HEK293 (cell line): ENCODE data around the gene GNLY.

Source experiments
- CTCF ChIA-PET: fragments of 350-600 bp; formaldehyde crosslinking; extraction: SDS; loops from one replicate; lab custom pipeline; 2021; ENCODE audit warnings: antibody characterized with exemption; lab: Yijun Ruan, JAX
- POLR2A ChIA-PET: fragments of 300-600 bp; formaldehyde crosslinking; extraction: SDS; loops from one replicate; lab custom pipeline; 2020; ENCODE audit warnings: antibody characterized with exemption, inconsistent platforms; lab: Yijun Ruan, JAX
- H3K27ac ChIP-seq: fragments of 200-500 bp; sonication (Bioruptor generic); 2 replicates; pipeline ENCODE4 v1.5.1; 2014; ENCODE audit warnings: low read depth, low read length, control low read depth, inconsistent platforms; ENCODE audit errors: extremely low read depth
- H3K36me3 ChIP-seq, 2 experiments: fragments of 200-500 bp in 1 of 2; sonication (Bioruptor generic) in 1 of 2; 1 replicate in 1 of 2; 2 replicates in 1 of 2; pipeline ENCODE4 v1.5.1; 2014 to 2017; ENCODE audit warnings: inconsistent platforms in 2 of 2, low read length in 2 of 2; ENCODE audit not compliant: control insufficient read depth in 2 of 2, insufficient read depth in 1 of 2
- H3K4me1 ChIP-seq: fragments of 200-500 bp; sonication (Bioruptor generic); 2 replicates; pipeline ENCODE4 v1.5.1; 2014; ENCODE audit warnings: mild to moderate bottlenecking, low read length, inconsistent platforms; ENCODE audit not compliant: control insufficient read depth, insufficient read depth
- H3K4me3 ChIP-seq: 2 replicates; pipeline ENCODE4 v1.5.1; 2011; ENCODE audit warnings: low read depth, mild to moderate bottlenecking, control low read depth, low read length, moderate library complexity
- H3K9me3 ChIP-seq: fragments of 200-500 bp; sonication (Bioruptor generic); 2 replicates; pipeline ENCODE4 v1.5.1; 2014; ENCODE audit warnings: low read depth, low read length, inconsistent platforms; ENCODE audit not compliant: control insufficient read depth, insufficient read depth
- BCL11B ChIP-seq: fragments of 450-650 bp; formaldehyde crosslinking; IDR thresholded peaks from 2 replicates; pipeline ENCODE4 v1.5.1; 2016; ENCODE audit warnings: low read depth, missing biosample characterization, missing genetic modification characterization
- HOXD13 ChIP-seq: sonication (generic); formaldehyde crosslinking; IDR thresholded peaks from 2 replicates; pipeline ENCODE4 v1.8.0; 2022; ENCODE audit warnings: missing genetic modification reagents, borderline replicate concordance
- SCRT2 ChIP-seq: fragments of 450-650 bp; formaldehyde crosslinking; IDR thresholded peaks from 2 replicates; pipeline ENCODE4 v1.5.1; 2016; ENCODE audit warnings: missing biosample characterization, missing genetic modification characterization
- ZBTB8A ChIP-seq: fragments of 450-650 bp; formaldehyde crosslinking; IDR thresholded peaks from 2 replicates; pipeline ENCODE4 v1.5.1; 2016; ENCODE audit warnings: missing biosample characterization, missing genetic modification characterization
- ZFP3 ChIP-seq: fragments of 450-650 bp; formaldehyde crosslinking; IDR thresholded peaks from 2 replicates; pipeline ENCODE4 v1.5.1; 2016; ENCODE audit warnings: low read depth, missing biosample characterization, missing genetic modification characterization
- ZNF146 ChIP-seq: fragments of 450-650 bp; formaldehyde crosslinking; IDR thresholded peaks from 2 replicates; pipeline ENCODE4 v1.5.1; 2016; ENCODE audit warnings: missing biosample characterization, missing genetic modification characterization
- ZNF174 ChIP-seq: fragments of 450-650 bp; formaldehyde crosslinking; IDR thresholded peaks from 2 replicates; pipeline ENCODE4 v1.5.0; 2017; ENCODE audit warnings: missing biosample characterization, mild to moderate bottlenecking, missing genetic modification characterization
- ZNF214 ChIP-seq: fragments of 450-650 bp; formaldehyde crosslinking; IDR thresholded peaks from 2 replicates; pipeline ENCODE4 v1.5.1; 2017; ENCODE audit warnings: missing biosample characterization, mild to moderate bottlenecking, missing genetic modification characterization, borderline replicate concordance
- ZNF391 ChIP-seq: fragments of 450-650 bp; formaldehyde crosslinking; IDR thresholded peaks from 2 replicates; pipeline ENCODE4 v1.5.1; 2016; ENCODE audit warnings: low read depth, missing biosample characterization, missing genetic modification characterization, borderline replicate concordance
- ZNF548 ChIP-seq: fragments of 450-650 bp; formaldehyde crosslinking; IDR thresholded peaks from 2 replicates; pipeline ENCODE4 v1.5.1; 2016; ENCODE audit warnings: missing biosample characterization, missing genetic modification characterization
- ZNF623 ChIP-seq: fragments of 450-650 bp; formaldehyde crosslinking; IDR thresholded peaks from 2 replicates; pipeline ENCODE4 v1.5.1; 2016; ENCODE audit warnings: missing biosample characterization, missing genetic modification characterization
- ZNF658 ChIP-seq: fragments of 450-650 bp; formaldehyde crosslinking; IDR thresholded peaks from 2 replicates; pipeline ENCODE4; 2016; ENCODE audit warnings: missing biosample characterization, missing genetic modification characterization
- ZNF777 ChIP-seq: fragments of 450-650 bp; formaldehyde crosslinking; IDR thresholded peaks from 2 replicates; pipeline ENCODE4 v1.5.1; 2017; ENCODE audit warnings: missing biosample characterization, missing genetic modification characterization, borderline replicate concordance
- ZNF785 ChIP-seq: fragments of 450-650 bp; formaldehyde crosslinking; IDR thresholded peaks from 2 replicates; pipeline ENCODE4 v1.5.1; 2016; ENCODE audit warnings: missing biosample characterization, missing genetic modification characterization
- TF ChIP-seq, protein P1 (sequence below): fragments of 450-650 bp; formaldehyde crosslinking; IDR thresholded peaks from 2 replicates; pipeline ENCODE4 v1.5.1; 2016; ENCODE audit warnings: missing biosample characterization, missing genetic modification characterization
- TF ChIP-seq, protein P2 (sequence below): fragments of 450-650 bp; formaldehyde crosslinking; IDR thresholded peaks from 2 replicates; pipeline ENCODE4 v1.5.1; 2016; ENCODE audit warnings: missing biosample characterization, missing genetic modification characterization
- TF ChIP-seq, protein P3 (sequence below): fragments of 450-650 bp; formaldehyde crosslinking; IDR thresholded peaks from 2 replicates; pipeline ENCODE4 v1.5.1; 2017; ENCODE audit warnings: missing biosample characterization, missing genetic modification characterization
- TF ChIP-seq, protein P4 (sequence below): fragments of 450-650 bp; IDR thresholded peaks from 2 replicates; pipeline ENCODE4 v1.5.1; 2018; ENCODE audit warnings: missing biosample characterization, missing genetic modification characterization
- TF ChIP-seq, protein P5 (sequence below): fragments of 450-650 bp; formaldehyde crosslinking; optimal IDR thresholded peaks from 2 replicates; pipeline ENCODE3; 2016; ENCODE audit warnings: missing biosample characterization, mild to moderate bottlenecking, missing genetic modification characterization

GNLY gene

DNA sequence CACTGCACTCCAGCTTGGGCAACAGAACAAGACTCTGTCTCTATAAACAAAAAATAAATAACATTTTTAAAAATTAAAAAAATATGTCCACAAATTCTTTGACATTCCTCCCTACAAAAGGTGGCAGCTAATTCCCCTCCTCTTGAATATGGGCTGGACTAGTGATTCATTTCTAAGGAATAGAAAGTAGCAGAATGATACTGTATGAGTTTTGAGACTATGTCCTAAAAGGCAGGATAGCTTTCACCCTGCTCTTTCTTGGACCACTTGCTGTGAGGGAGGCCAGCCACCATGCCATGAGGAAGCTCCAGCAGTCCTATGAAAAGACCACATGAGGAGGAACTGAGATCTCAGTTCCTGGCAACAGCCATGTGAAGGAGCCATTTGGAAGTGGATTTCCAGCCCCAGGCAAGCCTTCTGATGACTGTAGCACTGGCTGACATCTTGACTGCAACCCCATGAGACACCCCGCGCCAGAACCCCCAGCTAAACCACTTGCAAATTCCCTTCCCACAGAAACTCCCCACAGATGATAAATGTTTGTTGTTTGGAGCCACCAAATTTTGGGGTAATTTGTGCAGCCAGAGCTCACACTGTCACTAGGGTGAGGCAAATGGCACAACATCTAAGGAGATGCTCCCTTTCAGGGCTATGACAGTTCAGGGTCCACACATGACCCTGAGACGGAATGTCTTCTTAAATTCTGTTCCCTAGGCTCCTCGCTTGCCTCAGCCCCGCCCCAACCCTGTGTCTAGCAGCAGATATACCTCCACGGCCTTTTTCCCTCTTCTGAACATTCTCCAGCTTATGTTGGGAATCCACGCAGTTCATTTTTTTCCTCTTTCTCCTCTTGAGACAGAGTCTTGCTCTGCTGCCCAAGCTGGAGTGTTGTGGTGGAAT, 42.5 kb downstream of the GNLY start:
- Histone ChIP-seq H3K4me1 (no peaks in the 10 kb centered on the region), H3K27ac (no peak overlapping the region), H3K36me3 (no peaks in the 10 kb centered on the region), H3K4me3 (no peak overlapping the region), H3K9me3 (no peaks in the 10 kb centered on the region)
- POLR2A ChIA-PET, result interaction anchor here (0.8 to 1.1 kb wide), 2 partner anchors 36 to 77 kb away, joined by 3 read pairs; no protein-coding TSS in a partner anchor
- CTCF ChIA-PET, result interaction anchor here (0.7 to 1.9 kb wide), 8 partner anchors 8 to 213 kb away, joined by 3 to 9 read pairs (median 4); no protein-coding TSS in a partner anchor
- TF ChIP-seq, protein P1, sequence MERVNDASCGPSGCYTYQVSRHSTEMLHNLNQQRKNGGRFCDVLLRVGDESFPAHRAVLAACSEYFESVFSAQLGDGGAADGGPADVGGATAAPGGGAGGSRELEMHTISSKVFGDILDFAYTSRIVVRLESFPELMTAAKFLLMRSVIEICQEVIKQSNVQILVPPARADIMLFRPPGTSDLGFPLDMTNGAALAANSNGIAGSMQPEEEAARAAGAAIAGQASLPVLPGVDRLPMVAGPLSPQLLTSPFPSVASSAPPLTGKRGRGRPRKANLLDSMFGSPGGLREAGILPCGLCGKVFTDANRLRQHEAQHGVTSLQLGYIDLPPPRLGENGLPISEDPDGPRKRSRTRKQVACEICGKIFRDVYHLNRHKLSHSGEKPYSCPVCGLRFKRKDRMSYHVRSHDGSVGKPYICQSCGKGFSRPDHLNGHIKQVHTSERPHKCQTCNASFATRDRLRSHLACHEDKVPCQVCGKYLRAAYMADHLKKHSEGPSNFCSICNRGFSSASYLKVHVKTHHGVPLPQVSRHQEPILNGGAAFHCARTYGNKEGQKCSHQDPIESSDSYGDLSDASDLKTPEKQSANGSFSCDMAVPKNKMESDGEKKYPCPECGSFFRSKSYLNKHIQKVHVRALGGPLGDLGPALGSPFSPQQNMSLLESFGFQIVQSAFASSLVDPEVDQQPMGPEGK (tag by site-specific recombination), result no peak
- TF ChIP-seq, protein P2, sequence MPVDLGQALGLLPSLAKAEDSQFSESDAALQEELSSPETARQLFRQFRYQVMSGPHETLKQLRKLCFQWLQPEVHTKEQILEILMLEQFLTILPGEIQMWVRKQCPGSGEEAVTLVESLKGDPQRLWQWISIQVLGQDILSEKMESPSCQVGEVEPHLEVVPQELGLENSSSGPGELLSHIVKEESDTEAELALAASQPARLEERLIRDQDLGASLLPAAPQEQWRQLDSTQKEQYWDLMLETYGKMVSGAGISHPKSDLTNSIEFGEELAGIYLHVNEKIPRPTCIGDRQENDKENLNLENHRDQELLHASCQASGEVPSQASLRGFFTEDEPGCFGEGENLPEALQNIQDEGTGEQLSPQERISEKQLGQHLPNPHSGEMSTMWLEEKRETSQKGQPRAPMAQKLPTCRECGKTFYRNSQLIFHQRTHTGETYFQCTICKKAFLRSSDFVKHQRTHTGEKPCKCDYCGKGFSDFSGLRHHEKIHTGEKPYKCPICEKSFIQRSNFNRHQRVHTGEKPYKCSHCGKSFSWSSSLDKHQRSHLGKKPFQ, result no peak
- TF ChIP-seq ZNF548 (tag by site-specific recombination) (no peak), ZNF391 (tag by site-specific recombination) (no peak), ZNF777 (tag by site-specific recombination) (no peak)
- TF ChIP-seq, protein P3, sequence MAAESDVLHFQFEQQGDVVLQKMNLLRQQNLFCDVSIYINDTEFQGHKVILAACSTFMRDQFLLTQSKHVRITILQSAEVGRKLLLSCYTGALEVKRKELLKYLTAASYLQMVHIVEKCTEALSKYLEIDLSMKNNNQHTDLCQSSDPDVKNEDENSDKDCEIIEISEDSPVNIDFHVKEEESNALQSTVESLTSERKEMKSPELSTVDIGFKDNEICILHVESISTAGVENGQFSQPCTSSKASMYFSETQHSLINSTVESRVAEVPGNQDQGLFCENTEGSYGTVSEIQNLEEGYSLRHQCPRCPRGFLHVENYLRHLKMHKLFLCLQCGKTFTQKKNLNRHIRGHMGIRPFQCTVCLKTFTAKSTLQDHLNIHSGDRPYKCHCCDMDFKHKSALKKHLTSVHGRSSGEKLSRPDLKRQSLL (tag by site-specific recombination), result no peak

DNA sequence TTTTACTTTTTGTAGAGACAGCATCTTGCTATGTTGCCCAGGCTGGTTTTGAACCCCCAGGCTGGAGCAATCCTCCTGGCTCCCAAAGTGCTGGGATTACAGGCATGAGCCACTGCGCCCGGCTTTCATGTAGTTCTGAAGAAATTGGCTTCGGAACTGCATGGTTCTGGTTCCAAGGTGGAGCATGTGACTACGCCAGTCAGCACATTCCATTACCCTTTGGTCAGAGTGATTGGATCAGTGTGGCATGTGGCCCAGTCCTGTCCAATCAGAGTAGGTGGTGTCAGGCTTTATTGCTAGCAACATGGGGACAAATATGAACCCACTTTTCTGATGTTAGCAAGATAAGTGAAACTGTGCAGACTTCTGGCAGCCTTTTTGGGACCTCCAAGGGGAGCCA, 43.3 kb downstream of the GNLY start:
- Histone ChIP-seq H3K9me3 (no peaks in the 10 kb centered on the region), H3K4me3 (no peak overlapping the region), H3K27ac (no peak overlapping the region), H3K4me1 (peaks cover 4% of the 10 kb centered on the region), H3K36me3 (no peaks in the 10 kb centered on the region)
- CTCF ChIA-PET, result interaction anchor here (0.8 to 1.6 kb wide), 5 partner anchors 9 to 77 kb away, joined by 3 to 9 read pairs (median 4); no protein-coding TSS in a partner anchor
- POLR2A ChIA-PET, result no interaction called here
- no peak for TF ChIP-seq ZBTB8A (tag by site-specific recombination)
- no peak for TF ChIP-seq SCRT2 (tag by site-specific recombination)
- TF ChIP-seq ZNF623 (tag by site-specific recombination), result no peak
- no peak for TF ChIP-seq ZFP3 (tag by site-specific recombination)
- TF ChIP-seq, protein P4, sequence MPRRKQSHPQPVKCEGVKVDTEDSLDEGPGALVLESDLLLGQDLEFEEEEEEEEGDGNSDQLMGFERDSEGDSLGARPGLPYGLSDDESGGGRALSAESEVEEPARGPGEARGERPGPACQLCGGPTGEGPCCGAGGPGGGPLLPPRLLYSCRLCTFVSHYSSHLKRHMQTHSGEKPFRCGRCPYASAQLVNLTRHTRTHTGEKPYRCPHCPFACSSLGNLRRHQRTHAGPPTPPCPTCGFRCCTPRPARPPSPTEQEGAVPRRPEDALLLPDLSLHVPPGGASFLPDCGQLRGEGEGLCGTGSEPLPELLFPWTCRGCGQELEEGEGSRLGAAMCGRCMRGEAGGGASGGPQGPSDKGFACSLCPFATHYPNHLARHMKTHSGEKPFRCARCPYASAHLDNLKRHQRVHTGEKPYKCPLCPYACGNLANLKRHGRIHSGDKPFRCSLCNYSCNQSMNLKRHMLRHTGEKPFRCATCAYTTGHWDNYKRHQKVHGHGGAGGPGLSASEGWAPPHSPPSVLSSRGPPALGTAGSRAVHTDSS (tag by site-specific recombination), result no peak
- no peak for TF ChIP-seq BCL11B (tag by site-specific recombination)
- TF ChIP-seq ZNF146, result no peak
- TF ChIP-seq HOXD13, result no peak
- no peak for TF ChIP-seq ZNF658
- no peak for TF ChIP-seq ZNF174 (tag by site-specific recombination)
- no peak for TF ChIP-seq ZNF214 (tag by site-specific recombination)
- no peak for TF ChIP-seq ZNF785
- TF ChIP-seq, protein P5, sequence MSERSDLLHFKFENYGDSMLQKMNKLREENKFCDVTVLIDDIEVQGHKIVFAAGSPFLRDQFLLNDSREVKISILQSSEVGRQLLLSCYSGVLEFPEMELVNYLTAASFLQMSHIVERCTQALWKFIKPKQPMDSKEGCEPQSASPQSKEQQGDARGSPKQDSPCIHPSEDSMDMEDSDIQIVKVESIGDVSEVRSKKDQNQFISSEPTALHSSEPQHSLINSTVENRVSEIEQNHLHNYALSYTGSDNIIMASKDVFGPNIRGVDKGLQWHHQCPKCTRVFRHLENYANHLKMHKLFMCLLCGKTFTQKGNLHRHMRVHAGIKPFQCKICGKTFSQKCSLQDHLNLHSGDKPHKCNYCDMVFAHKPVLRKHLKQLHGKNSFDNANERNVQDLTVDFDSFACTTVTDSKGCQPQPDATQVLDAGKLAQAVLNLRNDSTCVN (tag by site-specific recombination), result no peak
